Measurements from ENCODE around the gene SFXN5.

GRCh38 chr2:72926368-72926767, 145.1 kb downstream of the SFXN5 start:
- no peak for TF ChIP-seq CTCF (IDR thresholded peaks at IDR 0.05; ENCODE audit: low read length)
- no peak for TF ChIP-seq EZH2 (IDR thresholded peaks at IDR 0.05; ENCODE audit: borderline replicate concordance, low read length)
